GM21515 (cell line): ENCODE data around the gene SASH1.
"Not testable (repeated sequence)": the region's sequence is repeated elsewhere in the genome, so short reads cannot be mapped to it uniquely, and the experiment has no call there.

Source experiments
- ATAC-seq: cut with Tn5 transposase; IDR thresholded peaks from one replicate; pipeline ENCODE4 v1.9.1; 2021; ENCODE audit not compliant: unreplicated experiment

SASH1 gene

DNA sequence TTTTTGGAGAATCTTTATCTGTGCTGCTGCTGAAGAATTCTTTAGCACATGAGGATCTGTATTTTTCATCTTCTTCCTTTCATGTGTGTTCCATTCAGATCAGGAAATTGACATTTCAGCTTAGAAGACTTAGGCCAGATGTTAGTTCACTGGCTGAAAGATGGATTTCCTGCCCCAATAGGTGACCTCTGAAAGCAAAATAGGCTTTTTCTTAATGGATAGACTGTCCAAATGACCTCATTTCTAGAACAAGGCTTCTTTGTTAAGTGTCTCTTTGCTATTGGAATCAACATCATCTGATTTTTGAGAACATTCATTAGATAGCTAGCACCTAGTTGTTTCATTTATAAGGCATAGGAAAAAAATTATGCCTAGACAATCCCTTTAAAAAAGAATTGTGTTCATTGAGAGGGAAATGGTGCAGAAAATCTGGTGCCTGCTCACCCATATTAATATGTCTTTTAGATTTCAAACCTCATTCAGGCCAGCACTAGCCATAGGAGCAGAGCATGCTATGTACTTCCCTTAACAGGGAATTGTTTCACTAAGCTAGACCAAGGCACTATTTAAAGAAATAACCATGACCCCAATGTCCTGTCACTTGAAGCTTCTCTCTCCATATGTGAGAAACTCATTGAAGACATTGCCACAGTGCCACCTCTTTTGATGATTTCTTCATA is 13.6 kb upstream of the SASH1 start:
- ATAC-seq: no peak

GRCh38 chr6:148329596-148330381 is 12.8 kb upstream of the SASH1 start:
- ATAC-seq: no peak

DNA sequence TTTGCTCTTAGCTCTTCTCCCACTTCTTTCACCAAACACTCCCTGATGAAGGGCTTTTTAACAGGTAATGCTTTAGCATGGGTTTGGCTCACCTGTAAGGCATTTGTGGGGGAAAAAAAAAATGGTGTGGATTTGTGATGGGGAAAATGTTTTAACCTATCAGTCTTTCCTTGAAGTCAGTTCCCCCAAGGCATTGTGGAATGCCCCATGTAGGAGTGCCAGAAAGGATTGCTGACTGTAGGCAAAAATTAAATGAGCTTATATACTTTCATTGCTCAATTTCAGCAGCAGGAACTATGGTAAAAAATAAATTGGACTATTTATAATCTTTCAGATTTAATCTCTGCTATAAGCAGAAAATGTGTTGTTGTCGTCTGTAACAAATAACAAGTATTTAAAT is 10.6 kb upstream of the SASH1 start:
- no peak for ATAC-seq

DNA sequence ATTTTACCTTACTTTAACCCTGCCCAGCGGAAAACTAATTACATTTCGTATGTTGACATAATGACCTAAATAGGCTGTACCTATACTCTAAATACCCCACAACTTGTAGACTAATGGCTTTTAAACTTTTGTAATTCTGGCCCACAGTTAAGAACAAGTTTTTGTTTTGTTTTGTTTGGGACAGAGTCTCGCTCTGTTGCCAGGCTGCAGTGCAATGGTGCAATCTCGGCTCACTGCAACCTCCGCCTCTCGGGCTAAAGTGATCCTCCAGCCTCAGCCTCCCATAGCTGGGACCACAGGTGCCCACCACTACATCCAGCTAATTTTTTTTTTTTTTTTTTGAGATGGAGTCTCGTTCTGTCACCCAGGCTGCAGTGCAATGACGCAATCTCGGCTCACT is 5.7 kb upstream of the SASH1 start:
- ATAC-seq: no peak

DNA sequence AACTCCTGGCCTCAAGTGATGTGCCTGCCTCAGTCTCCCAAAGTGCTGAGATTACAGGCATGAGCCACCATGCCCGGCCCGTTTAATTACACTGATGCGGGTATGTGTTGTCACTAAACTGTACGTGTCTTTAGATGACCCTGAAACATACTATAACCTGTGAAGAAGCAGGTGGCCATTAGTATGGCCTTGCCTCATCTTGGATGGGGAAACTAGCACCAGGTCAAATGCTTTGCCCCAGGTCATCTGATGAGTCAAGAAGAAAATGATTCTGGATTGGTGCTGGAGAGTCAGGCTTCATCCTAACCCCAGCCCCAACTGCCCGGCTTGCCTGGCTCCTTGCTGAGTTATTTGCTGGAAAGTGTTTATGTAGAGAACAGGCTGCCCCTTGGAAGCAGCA is 2.9 kb upstream of the SASH1 start:
- ATAC-seq: no peak

GRCh38 chr6:148340586-148341297 is 1.9 kb upstream of the SASH1 start:
- ATAC-seq: no peak

DNA sequence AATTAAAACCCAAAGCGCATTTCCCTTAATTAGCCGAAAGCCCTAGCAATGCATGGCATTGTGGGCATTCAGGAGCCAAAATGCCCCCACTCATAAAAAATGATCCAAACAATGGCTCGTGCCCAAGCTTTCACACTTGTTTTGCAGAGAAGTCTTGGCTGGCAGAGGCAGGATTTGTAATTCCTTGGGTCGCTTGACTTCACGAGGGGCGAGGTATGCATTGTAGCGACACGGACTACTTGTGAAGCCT is 613 bp upstream of the SASH1 start:
- no peak for ATAC-seq

- no peak for ATAC-seq
Measured at GRCh38 chr6:148343047-148343782, 577 bp downstream of the SASH1 start.

- ATAC-seq: no peak
Measured at GRCh38 chr6:148345176-148345575, 2.5 kb downstream of the SASH1 start.

- no peak for ATAC-seq
Measured at GRCh38 chr6:148345578-148345977, 2.9 kb downstream of the SASH1 start.

- no peak for ATAC-seq
Measured at GRCh38 chr6:148346681-148347440, 4.2 kb downstream of the SASH1 start.

GRCh38 chr6:148347441-148348054 is 4.9 kb downstream of the SASH1 start:
- no peak for ATAC-seq

DNA sequence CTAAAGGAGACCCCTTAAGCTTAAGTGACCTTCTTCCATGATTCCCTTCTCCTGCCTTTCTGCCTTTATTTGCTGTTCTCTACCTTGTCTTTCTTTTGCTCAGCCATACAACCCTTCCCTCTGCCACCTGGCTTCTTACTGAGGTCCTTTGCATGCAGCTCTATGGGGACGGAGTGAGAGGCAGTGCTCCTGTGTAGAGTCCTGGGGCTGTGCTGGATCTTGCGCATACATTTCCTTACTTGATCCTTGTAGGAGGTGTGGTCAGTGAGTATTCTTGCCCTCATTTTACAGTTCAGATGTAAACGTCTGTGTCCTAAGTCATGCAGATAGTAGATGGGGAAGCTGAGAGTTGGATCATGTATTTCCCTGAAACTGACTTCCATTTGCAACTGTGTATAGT is 5.7 kb downstream of the SASH1 start:
- ATAC-seq: no peak

DNA sequence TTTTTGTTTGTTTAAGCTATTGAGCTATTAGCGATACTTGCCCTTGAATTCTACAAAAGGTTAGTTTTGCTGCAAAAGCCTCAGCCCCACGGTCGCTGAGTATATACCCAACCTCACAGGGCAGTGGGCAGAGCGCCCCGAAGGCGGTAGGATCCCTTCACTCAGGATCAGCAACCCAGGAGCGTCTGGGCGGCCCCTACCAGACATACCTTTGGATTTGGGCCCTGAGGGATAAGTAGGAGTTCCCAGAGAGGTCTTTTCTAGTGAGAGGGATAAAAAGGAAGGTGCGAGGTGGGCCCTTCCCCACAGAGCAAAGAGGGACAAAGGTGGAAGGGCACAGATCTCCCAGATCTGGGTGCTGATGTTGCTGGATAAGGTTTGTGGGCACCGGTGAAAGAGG is 6.1 kb downstream of the SASH1 start:
- no peak for ATAC-seq

GRCh38 chr6:148349466-148349865 is 6.8 kb downstream of the SASH1 start:
- no peak for ATAC-seq

GRCh38 chr6:148351309-148351708 is 8.7 kb downstream of the SASH1 start:
- ATAC-seq: no peak

DNA sequence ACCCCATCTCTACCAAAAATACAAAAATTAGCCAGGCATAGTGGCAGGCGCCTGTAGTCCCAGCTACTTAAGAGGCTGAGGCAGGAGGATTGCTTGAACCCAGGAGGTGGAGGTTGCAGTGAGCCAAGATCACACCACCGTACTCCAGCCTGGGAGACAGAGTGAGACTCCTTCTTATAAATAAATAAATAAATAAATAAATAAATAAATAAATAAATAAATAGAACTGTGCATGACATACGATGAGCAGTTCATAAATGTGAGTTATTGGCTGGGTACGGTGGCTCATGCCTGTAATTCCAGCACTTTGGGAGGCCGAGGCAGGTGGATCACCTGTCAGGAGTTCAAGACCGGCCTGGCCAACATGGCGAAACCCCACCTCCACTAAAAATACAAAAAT is 9.8 kb downstream of the SASH1 start:
- ATAC-seq: not testable (repeated sequence)

DNA sequence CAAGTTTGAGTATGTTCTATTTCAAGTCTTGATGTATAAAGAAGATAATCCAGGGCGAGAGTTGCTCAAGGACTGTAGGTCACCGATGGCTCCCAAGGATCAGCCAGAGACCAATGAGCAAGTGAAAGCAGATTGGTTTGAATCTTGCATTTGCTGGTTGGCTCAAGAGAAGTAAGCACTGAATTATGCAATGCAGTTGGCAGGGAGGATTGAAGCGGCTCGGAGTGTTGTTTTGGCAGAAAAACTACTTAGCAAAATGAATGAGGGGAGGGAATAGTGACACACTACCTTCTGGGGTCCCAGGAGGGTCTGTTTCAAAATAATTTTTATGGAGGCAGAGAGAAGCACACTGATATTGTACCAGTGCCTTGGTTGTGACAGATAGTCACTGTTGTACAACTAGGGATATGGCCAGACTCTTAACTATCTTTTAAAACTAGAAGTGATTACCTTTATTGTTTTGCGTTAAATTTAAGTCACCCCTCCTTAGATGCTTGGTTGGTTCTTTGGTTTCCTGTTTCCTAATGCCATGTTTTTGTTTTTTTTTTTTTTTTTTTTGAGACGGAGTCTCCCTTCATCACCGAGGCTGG is 15.7 kb downstream of the SASH1 start:
- ATAC-seq: no peak

DNA sequence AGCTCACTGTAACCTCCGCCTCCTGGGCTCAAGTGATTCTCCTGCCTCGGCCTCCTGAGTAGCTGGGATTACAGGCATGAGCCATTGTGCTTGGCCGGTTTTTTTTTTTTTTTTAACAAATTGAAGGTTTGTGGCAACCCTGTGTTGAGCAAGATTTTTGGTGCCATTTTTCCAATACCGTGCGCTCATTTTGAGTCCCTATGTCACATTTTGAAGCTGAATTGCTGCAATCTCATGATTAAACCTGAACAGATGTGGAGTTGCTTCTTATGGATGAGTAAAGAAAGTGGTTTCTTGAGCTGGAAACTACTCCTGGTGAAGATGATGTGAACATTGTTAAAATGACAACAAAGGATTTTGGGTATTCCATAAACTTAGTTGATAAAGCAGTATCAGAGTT is 16.6 kb downstream of the SASH1 start:
- ATAC-seq: no peak
